H1 (cell line): Measurements from ENCODE around the gene GRK5. TPM values are rescaled to one million over a fixed set of nuclear protein-coding genes. Genes with fewer than 3 reads are reported as not detected.

Experiments used
- CTCF ChIA-PET: fragments of 300-600 bp; sonication (Branson Sonifier 250); formaldehyde crosslinking; loops from one replicate; lab custom pipeline; 2021; ENCODE audit not compliant: partially characterized antibody; lab: Charles Lee
- POLR2A ChIA-PET: fragments of 300-600 bp; sonication (Branson Sonifier 250); formaldehyde crosslinking; loops from one replicate; lab custom pipeline; 2021; ENCODE audit warnings: inconsistent platforms; ENCODE audit not compliant: partially characterized antibody; lab: Charles Lee
- DNase-seq, 2 experiments: peaks; one replicate each; pipeline versions ENCODE4 v3.0.0 to v3.0.0-alpha.2; 2010 to 2022; ENCODE audit warnings: low spot score in 2 of 2, low read depth in 1 of 2, mixed read lengths in 1 of 2
- FAIRE-seq: peaks from 2 replicates; lab custom pipeline; 2011; peaks lifted over from hg19 to GRCh38; lab: Jason Lieb, UNC
- H2AFZ ChIP-seq: 2 replicates; pipeline ENCODE4 v1.8.1; 2012; ENCODE audit warnings: low read length, inconsistent platforms
- H2AK5ac ChIP-seq: 2 replicates; pipeline ENCODE4 v1.6.1; 2013; ENCODE audit warnings: low read depth, low read length
- H2BK120ac ChIP-seq: replicated peaks from 2 replicates; pipeline ENCODE3; 2013; ENCODE audit warnings: low read depth, low read length, inconsistent platforms
- H2BK12ac ChIP-seq: 2 replicates; pipeline ENCODE4 v1.6.1; 2013; ENCODE audit warnings: low read depth, low read length
- H2BK15ac ChIP-seq: 2 replicates; pipeline ENCODE4 v1.6.1; 2013; ENCODE audit warnings: low read length
- H2BK20ac ChIP-seq: 2 replicates; pipeline ENCODE4 v1.6.1; 2013; ENCODE audit warnings: low read length
- H2BK5ac ChIP-seq: 2 replicates; pipeline ENCODE4 v1.6.1; 2013; ENCODE audit warnings: low read depth, low read length
- H3K14ac ChIP-seq: 2 replicates; pipeline ENCODE4 v1.6.1; 2013; ENCODE audit warnings: inconsistent platforms; ENCODE audit not compliant: insufficient read length
- H3K18ac ChIP-seq: 2 replicates; pipeline ENCODE4 v1.6.1; 2013; ENCODE audit warnings: low read length; ENCODE audit errors: extremely low read depth
- H3K23ac ChIP-seq: 2 replicates; pipeline ENCODE4 v1.6.1; 2013; ENCODE audit warnings: inconsistent platforms; ENCODE audit not compliant: insufficient read length
- H3K23me2 ChIP-seq: 2 replicates; pipeline ENCODE4 v1.6.1; 2013; ENCODE audit warnings: low read depth, low read length
- H3K27ac ChIP-seq: 2 replicates; pipeline ENCODE4 v1.6.1; 2011; ENCODE audit warnings: low read depth, low read length, inconsistent platforms
- H3K27me3 ChIP-seq, 4 experiments: replicated peaks in 1 of 4; 1 replicate in 1 of 4; 2 replicates in 3 of 4; pipeline versions ENCODE4 v1.6.1 to v1.8.1; 2011 to 2013; ENCODE audit warnings: low read length in 3 of 4, mild to moderate bottlenecking in 3 of 4, inconsistent platforms in 2 of 4, mixed read lengths in 2 of 4, moderate library complexity in 1 of 4; ENCODE audit not compliant: control insufficient read depth in 3 of 4, insufficient read depth in 3 of 4; ENCODE audit errors: extremely low read depth in 1 of 4
- H3K36me3 ChIP-seq, 4 experiments: 2 replicates each; pipeline versions ENCODE4 v1.6.1 to v1.8.1; 2011 to 2013; ENCODE audit warnings: mild to moderate bottlenecking in 4 of 4, low read length in 3 of 4, moderate library complexity in 2 of 4, control low read depth in 1 of 4, inconsistent platforms in 1 of 4; ENCODE audit not compliant: insufficient read depth in 4 of 4, control insufficient read depth in 2 of 4
- H3K4ac ChIP-seq: replicated peaks from 2 replicates; pipeline ENCODE3; 2013; ENCODE audit warnings: low read length, low read depth, mixed read lengths, inconsistent platforms; ENCODE audit not compliant: insufficient read length
- H3K4me1 ChIP-seq, 4 experiments: replicated peaks in 1 of 4; 1 replicate in 1 of 4; 2 replicates in 3 of 4; pipeline versions ENCODE4 v1.6.1 to v1.8.1; 2011 to 2013; ENCODE audit warnings: low read length in 3 of 4, inconsistent platforms in 2 of 4, mixed read lengths in 1 of 4; ENCODE audit not compliant: insufficient read depth in 4 of 4, control insufficient read depth in 3 of 4
- H3K4me2 ChIP-seq, 2 experiments: 2 replicates each; pipeline versions ENCODE4 v1.6.1 to v1.8.1; 2011 to 2013; ENCODE audit warnings: low read depth in 2 of 2, low read length in 2 of 2, control low read depth in 1 of 2, inconsistent platforms in 1 of 2, mild to moderate bottlenecking in 1 of 2; ENCODE audit not compliant: insufficient read depth in 1 of 2
- H3K4me3 ChIP-seq, 4 experiments: fragments of 200-600, 300-600 bp in 1 of 4; sonication (generic), shearing (Covaris generic), sonication (Bioruptor Twin) in 1 of 4; 2 replicates each; pipeline versions ENCODE4 v1.5.1 to v1.8.1; 2011 to 2016; ENCODE audit warnings: low read length in 4 of 4, low read depth in 3 of 4, control low read depth in 2 of 4, inconsistent platforms in 2 of 4, mild to moderate bottlenecking in 2 of 4, mixed read lengths in 1 of 4, moderate library complexity in 1 of 4; ENCODE audit not compliant: insufficient read depth in 2 of 4; ENCODE audit errors: extremely low read depth in 1 of 4
- H3K56ac ChIP-seq: replicated peaks from 2 replicates; pipeline ENCODE3; 2013; ENCODE audit warnings: low read depth, mild to moderate bottlenecking, mixed read lengths, low read length, inconsistent platforms; ENCODE audit not compliant: insufficient read length
- H3K79me1 ChIP-seq: 2 replicates; pipeline ENCODE4 v1.6.1; 2013; ENCODE audit warnings: low read depth, low read length, control low read depth
- H3K79me2 ChIP-seq, 2 experiments: 2 replicates each; pipeline versions ENCODE4 v1.6.1 to v1.8.1; 2012 to 2013; ENCODE audit warnings: low read length in 2 of 2, mild to moderate bottlenecking in 2 of 2, inconsistent platforms in 1 of 2; ENCODE audit not compliant: insufficient read depth in 2 of 2, control insufficient read depth in 1 of 2
- H3K9ac ChIP-seq, 4 experiments: replicated peaks in 1 of 4; 1 replicate in 1 of 4; 2 replicates in 3 of 4; pipeline versions ENCODE4 v1.6.1 to v1.8.1; 2011 to 2013; ENCODE audit warnings: low read depth in 3 of 4, low read length in 3 of 4, control low read depth in 2 of 4, mild to moderate bottlenecking in 2 of 4, moderate library complexity in 2 of 4, inconsistent platforms in 1 of 4; ENCODE audit errors: extremely low read depth in 1 of 4
- H3K9me3 ChIP-seq, 2 experiments: 2 replicates each; pipeline versions ENCODE4 v1.6.1 to v1.8.1; 2012 to 2013; ENCODE audit warnings: mild to moderate bottlenecking in 2 of 2, moderate library complexity in 2 of 2, control low read depth in 1 of 2, inconsistent platforms in 1 of 2, low read depth in 1 of 2, low read length in 1 of 2, mixed read lengths in 1 of 2; ENCODE audit not compliant: insufficient read depth in 2 of 2
- H4K20me1 ChIP-seq, 2 experiments: replicated peaks in 1 of 2; 2 replicates each; pipeline versions ENCODE3 to v1.8.1; 2011 to 2013; ENCODE audit warnings: inconsistent platforms in 2 of 2, low read length in 2 of 2, mild to moderate bottlenecking in 1 of 2; ENCODE audit not compliant: insufficient read depth in 2 of 2, control insufficient read depth in 1 of 2
- H4K5ac ChIP-seq: 2 replicates; pipeline ENCODE4 v1.6.1; 2013; ENCODE audit warnings: low read length, low read depth, mixed read lengths, inconsistent platforms; ENCODE audit not compliant: insufficient read length
- H4K8ac ChIP-seq: 2 replicates; pipeline ENCODE4 v1.8.0; 2013; ENCODE audit warnings: mild to moderate bottlenecking, moderate library complexity, low read length, inconsistent platforms; ENCODE audit not compliant: insufficient read depth; ENCODE audit errors: extremely low read depth
- H4K91ac ChIP-seq: replicated peaks from 2 replicates; pipeline ENCODE3; 2013; ENCODE audit warnings: low read length, mixed read lengths, inconsistent platforms; ENCODE audit not compliant: insufficient read length
- ATF3 ChIP-seq: IDR thresholded peaks from 2 replicates; pipeline ENCODE4 v1.6.1; 2011; ENCODE audit warnings: low read depth, mild to moderate bottlenecking, low read length; ENCODE audit not compliant: insufficient read depth
- BRCA1 ChIP-seq: IDR thresholded peaks from 2 replicates; pipeline ENCODE4 v1.6.1; 2012; ENCODE audit warnings: low read depth, low read length, improper control_type of control experiment
- EP300 ChIP-seq, 2 experiments: IDR thresholded peaks; 1 replicate in 1 of 2; 2 replicates in 1 of 2; pipeline ENCODE4 v1.6.1; 2011 to 2012; ENCODE audit warnings: low read depth in 2 of 2, low read length in 2 of 2, mild to moderate bottlenecking in 2 of 2, borderline replicate concordance in 1 of 2, inconsistent platforms in 1 of 2, moderate library complexity in 1 of 2
- NRF1 ChIP-seq: IDR thresholded peaks from 2 replicates; pipeline ENCODE4 v1.6.1; 2011; ENCODE audit warnings: mild to moderate bottlenecking, low read depth, low read length, improper control_type of control experiment
- WGBS, 2 experiments: shearing (Covaris generic) in 1 of 2; methylation state at CpG; one replicate each; pipeline versions ENCODE4 v1.1.6 to v1.1.7; 2013 to 2015; ENCODE audit warnings: low lambda C conversion rate in 2 of 2, mixed read lengths in 2 of 2, inconsistent platforms in 1 of 2, low coverage in 1 of 2, missing lambda C conversion rate in 1 of 2; ENCODE audit not compliant: insufficient replicate concordance in 2 of 2, insufficient coverage in 1 of 2, insufficient read length in 1 of 2; ENCODE audit errors: extremely low coverage in 1 of 2, missing lambda C conversion rate in 1 of 2; 5-methylcytosine and 5-hydroxymethylcytosine counted together
- polyA plus RNA-seq, 7 experiments: library from polyadenylated mRNA; depleted of rRNA in 3 of 7; stranded (reverse) in 5 of 7; unstranded in 2 of 7; fragments of >200 nt in 5 of 7; fragments of 200-250 nt in 2 of 7; gene quantifications; 1 replicate in 5 of 7; 2 replicates in 1 of 7; 4 replicates in 1 of 7; pipeline versions ENCODE4 v1.2.1 to v1.2.3, GENCODE V29; 2011 to 2013; ENCODE audit warnings: missing spikeins in 2 of 7, mixed read lengths in 2 of 7
- total RNA-seq: library from RNA; stranded (reverse); fragmentation: NEBNext Ultra II Directional; extraction: Animal tissue kit (Norgen Biotek cat#: 25700); gene quantifications from 2 replicates; pipeline ENCODE4 v1.2.1, GENCODE V29; 2021

The GRK5 gene
- total and polyA plus RNA-seq, 2 of the 8 experiments (the other 6 are each of a cell fraction or from before 2014, with no cell fraction given), result 0.54 to 2.5 TPM

- no peak overlapping the region for H4K5ac ChIP-seq
- no peaks in the 10 kb centered on the region for H3K9me3 ChIP-seq
- 87% methylated on average over 11 of the region's 11 CpGs; no CpG with 5 or more reads in 1 of the 2 experiments for WGBS, 2 experiments
- no peak overlapping the region for H3K14ac ChIP-seq
- H3K79me1 ChIP-seq, result no peaks in the 10 kb centered on the region
- H2BK12ac ChIP-seq, result no peak overlapping the region
- FAIRE-seq (no peak), DNase-seq (no peak)
- H2AK5ac ChIP-seq, result no peak overlapping the region
- H2BK120ac ChIP-seq, result no peak overlapping the region
- H4K91ac ChIP-seq, result no peak overlapping the region
- no peak overlapping the region for H3K27ac ChIP-seq
- H3K27me3 ChIP-seq, result no peaks in the 10 kb centered on the region
- no peak overlapping the region for H2BK20ac ChIP-seq
- no peak overlapping the region for H3K9ac ChIP-seq
- H2BK15ac ChIP-seq, result no peak overlapping the region
- H3K79me2 ChIP-seq, result no peaks in the 10 kb centered on the region
- no peak overlapping the region for H2BK5ac ChIP-seq
- H3K18ac ChIP-seq, result no peak overlapping the region
- H3K4ac ChIP-seq, result no peak overlapping the region
- H4K8ac ChIP-seq, result no peak overlapping the region
- ChIA-PET CTCF (interaction anchor here (0.7 to 16.5 kb wide), 7 partner anchors 11 to 325 kb away, joined by 3 to 272 read pairs (median 4); partner anchors contain the start of gene GRK5), POLR2A (no interaction called here)
- no peak overlapping the region for H3K4me2 ChIP-seq
- peaks cover 0 to 9% of the 10 kb centered on the region in 2 experiments for H4K20me1 ChIP-seq
- H3K23ac ChIP-seq, result no peak overlapping the region
- no peak overlapping the region for H3K56ac ChIP-seq
- H3K4me3 ChIP-seq, result no peak overlapping the region
- peaks cover 4% of the 10 kb centered on the region; the same call in 1 of the 2 replicates for H3K23me2 ChIP-seq
- H3K4me1 ChIP-seq, result peaks cover 0 to 11% (median 7%) of the 10 kb centered on the region in 4 experiments; a peak in 6 of 7 replicates
- no peak overlapping the region for H2AFZ ChIP-seq
- no peaks in the 10 kb centered on the region; a peak in 1 of 8 replicates for H3K36me3 ChIP-seq
- no peak for TF ChIP-seq EP300 (IDR thresholded peaks at IDR 0.05; ENCODE audit: borderline replicate concordance in 1 of 2, low read depth in 2 of 2, low read length in 2 of 2)
- TF ChIP-seq NRF1, result no peak
- no peak for TF ChIP-seq BRCA1
- no peak for TF ChIP-seq ATF3
These were observed 217.9 kb downstream of the GRK5 start for GRCh38 chr10:119425102-119425880.
